OCI-LY7 (cell line): ENCODE measurements around the gene EVI5. TPM values are rescaled to one million over a fixed set of nuclear protein-coding genes. Genes with fewer than 3 reads are reported as not detected.
"Not testable (repeated sequence)": the region's sequence is repeated elsewhere in the genome, so short reads cannot be mapped to it uniquely, and the experiment has no call there.

Experiments
- BruUV-seq: library from RNA; stranded (reverse); fragments of 400-500 nt; replicated peaks from 2 replicates; lab custom pipeline; 2021; lab: Mats Ljungman, UMichigan
- CTCF ChIA-PET: fragments of 300-600 bp; sonication (Branson Sonifier 250); formaldehyde crosslinking; loops from one replicate; lab custom pipeline; 2022; ENCODE audit warnings: antibody characterized with exemption; ENCODE audit not compliant: unreplicated experiment; lab: Charles Lee
- POLR2A ChIA-PET: fragments of 300-600 bp; sonication (Branson Sonifier 250); formaldehyde crosslinking; loops from one replicate; lab custom pipeline; 2022; ENCODE audit warnings: antibody characterized with exemption; lab: Charles Lee
- DNase-seq: peaks from one replicate; pipeline ENCODE4 v3.0.0-alpha.2; 2015; ENCODE audit warnings: low spot score
- H2AFZ ChIP-seq: fragments of 200-600 bp; sonication (generic), shearing (Covaris generic); 2 replicates; pipeline ENCODE4 v1.6.1; 2014; ENCODE audit warnings: mild to moderate bottlenecking, antibody characterized with exemption, low read length, moderate library complexity
- H3K27ac ChIP-seq: fragments of 200-600 bp; sonication (generic); 2 replicates; pipeline ENCODE4 v1.5.1; 2014; ENCODE audit warnings: mixed run types, low read depth, mild to moderate bottlenecking, moderate library complexity, low read length, inconsistent platforms; ENCODE audit not compliant: poor library complexity, severe bottlenecking
- H3K36me3 ChIP-seq: fragments of 200-600 bp; sonication (generic); 2 replicates; pipeline ENCODE4 v1.6.1; 2014; ENCODE audit warnings: mild to moderate bottlenecking, antibody characterized with exemption, low read length, moderate library complexity, mixed read lengths; ENCODE audit not compliant: insufficient read depth
- H3K4me1 ChIP-seq: fragments of 200-600 bp; sonication (generic); 2 replicates; pipeline ENCODE4 v1.5.1; 2014; ENCODE audit warnings: mild to moderate bottlenecking, low read length; ENCODE audit not compliant: insufficient read depth, poor library complexity, severe bottlenecking
- H3K4me2 ChIP-seq: fragments of 200-600 bp; sonication (generic); 2 replicates; pipeline ENCODE4 v1.6.1; 2014; ENCODE audit warnings: mild to moderate bottlenecking, low read length
- H3K4me3 ChIP-seq: fragments of 200-600 bp; sonication (generic); 2 replicates; pipeline ENCODE4 v1.5.1; 2014; ENCODE audit warnings: mild to moderate bottlenecking, low read depth, low read length; ENCODE audit not compliant: poor library complexity, severe bottlenecking
- H3K79me2 ChIP-seq: fragments of 200-600 bp; sonication (generic); 2 replicates; pipeline ENCODE4 v1.6.1; 2016; ENCODE audit warnings: low read depth, mild to moderate bottlenecking, low read length, moderate library complexity, mixed read lengths; ENCODE audit not compliant: insufficient read depth
- H3K9me2 ChIP-seq: fragments of 200-600 bp; sonication (generic); 2 replicates; pipeline ENCODE4 v1.6.1; 2016; ENCODE audit warnings: mild to moderate bottlenecking, low read length, mixed read lengths; ENCODE audit not compliant: insufficient read depth
- H3K9me3 ChIP-seq: fragments of 200-600 bp; sonication (generic); 2 replicates; pipeline ENCODE4 v1.6.1; 2014; ENCODE audit warnings: mild to moderate bottlenecking, mixed run types, low read length, mixed read lengths
- H4K20me1 ChIP-seq: fragments of 200-600 bp; sonication (generic); 2 replicates; pipeline ENCODE4 v1.6.1; 2014; ENCODE audit warnings: mild to moderate bottlenecking, antibody characterized with exemption, low read length, moderate library complexity, mixed read lengths; ENCODE audit not compliant: insufficient read depth
- CTCF ChIP-seq: fragments of 200-600 bp; sonication (generic); conservative IDR thresholded peaks from 2 replicates; pipeline ENCODE4 v1.5.1; 2014; ENCODE audit warnings: mild to moderate bottlenecking, antibody characterized with exemption, low read length, moderate library complexity, mixed read lengths
- EZH2phosphoT487 ChIP-seq: fragments of 200-600 bp; sonication (generic); IDR thresholded peaks from 2 replicates; pipeline ENCODE4 v1.6.1; 2018; ENCODE audit warnings: low read depth, borderline replicate concordance, mild to moderate bottlenecking, mixed run types, antibody characterized with exemption, low read length, moderate library complexity, mixed read lengths
- intact Hi-C: fragments of 100-400 bp; cut with micrococcal nuclease; formaldehyde crosslinking; loops from one replicate; pipeline ENCODE4 v1.10.0; 2022; ENCODE audit not compliant: unreplicated experiment
- total RNA-seq, 2 experiments: library from RNA; depleted of rRNA in 1 of 2; stranded (reverse); fragments of >200 nt in 1 of 2; shearing (Covaris generic) in 1 of 2; gene quantifications; 2 replicates each; pipeline ENCODE4 v1.2.3, GENCODE V29; 2014 to 2022

The EVI5 gene
- total RNA-seq, 2 experiments from 2014 or later = 15.1 to 27.8 TPM

- ChIA-PET POLR2A (interaction anchor here (1.1 to 1.5 kb wide), 2 partner anchors 31 to 39 kb away, joined by 3 to 5 read pairs; no protein-coding TSS in a partner anchor), CTCF (no interaction called here)
- no TSS peak for BruUV-seq
- H2AFZ ChIP-seq = no peak overlapping the region
- peaks cover 11% of the 10 kb centered on the region for H3K4me1 ChIP-seq
- no peaks in the 10 kb centered on the region; the same call in 1 of the 2 replicates for H3K79me2 ChIP-seq
- H3K4me2 ChIP-seq = no peak overlapping the region
- intact Hi-C loops = no loop called here
- H3K27ac ChIP-seq = no peak overlapping the region
- 0 out of 2 replicates have a peak, but pooled peaks cover 3% of the 10 kb centered on the region for H4K20me1 ChIP-seq
- no peak overlapping the region for H3K4me3 ChIP-seq
- no peak for TF ChIP-seq EZH2phosphoT487
- peak; percentile 73 for TF ChIP-seq CTCF
- peaks cover 9% of the 10 kb centered on the region for H3K36me3 ChIP-seq
- H3K9me3 ChIP-seq = no peaks in the 10 kb centered on the region
- peak; percentile 49 for DNase-seq
- no peaks in the 10 kb centered on the region for H3K9me2 ChIP-seq
These were observed 48.5 kb downstream of the EVI5 start for GRCh38 chr1:92736395-92736794.

- Histone ChIP-seq H3K27ac (no peak overlapping the region), H3K9me2 (no peaks in the 10 kb centered on the region), H3K9me3 (no peaks in the 10 kb centered on the region), H2AFZ (no peak overlapping the region), H3K79me2 (no peaks in the 10 kb centered on the region), H3K4me2 (no peak overlapping the region), H3K4me1 (no peaks in the 10 kb centered on the region), H3K4me3 (no peak overlapping the region), H4K20me1 (no peaks in the 10 kb centered on the region), H3K36me3 (peaks cover 9% of the 10 kb centered on the region)
- DNase-seq = no peak
- TF ChIP-seq EZH2phosphoT487 (no peak), CTCF (no peak)
- ChIA-PET POLR2A (interaction anchor here (0.7 to 0.8 kb wide), 2 partner anchors 16 to 26 kb away, joined by 4 to 5 read pairs; no protein-coding TSS in a partner anchor), CTCF (no interaction called here)
- BruUV-seq = no TSS peak
- intact Hi-C loops = no loop called here
These were observed 54.4 kb downstream of the EVI5 start for GRCh38 chr1:92730476-92730875.

- H3K4me1 ChIP-seq = no peaks in the 10 kb centered on the region
- BruUV-seq = no TSS peak
- H4K20me1 ChIP-seq = no peaks in the 10 kb centered on the region
- no peaks in the 10 kb centered on the region for H3K9me3 ChIP-seq
- intact Hi-C loops = no loop called here
- H3K27ac ChIP-seq = no peak overlapping the region
- H3K4me3 ChIP-seq = no peak overlapping the region
- TF ChIP-seq CTCF = no peak
- no peak for TF ChIP-seq EZH2phosphoT487
- no peak overlapping the region for H2AFZ ChIP-seq
- ChIA-PET CTCF (interaction anchor here (0.6 kb wide), 1 partner anchor 243 kb away, joined by 3 read pairs; no protein-coding TSS in a partner anchor), POLR2A (no interaction called here)
- H3K4me2 ChIP-seq = no peak overlapping the region
- no peaks in the 10 kb centered on the region for H3K9me2 ChIP-seq
- H3K79me2 ChIP-seq = no peaks in the 10 kb centered on the region
- peaks cover 2% of the 10 kb centered on the region; the same call in 1 of the 2 replicates for H3K36me3 ChIP-seq
- DNase-seq = no peak
These were observed 56.2 kb downstream of the EVI5 start for GRCh38 chr1:92728697-92729096.

- H4K20me1 ChIP-seq, CTCF ChIA-PET: not testable (repeated sequence)
These were observed 61.2 kb downstream of the EVI5 start for GRCh38 chr1:92723713-92724112.

More at GRCh38 chr1:92723713-92724112, 61.2 kb downstream of the EVI5 start:
- H3K4me2 ChIP-seq, H3K27ac ChIP-seq, H3K9me3 ChIP-seq, H3K4me1 ChIP-seq, H3K4me3 ChIP-seq, DNase-seq, intact Hi-C loops, H3K36me3 ChIP-seq, H3K9me2 ChIP-seq, H2AFZ ChIP-seq, BruUV-seq, H3K79me2 ChIP-seq: not testable (repeated sequence)
- POLR2A ChIA-PET = interaction anchor here (1.0 kb wide), 1 partner anchor 18 kb away, joined by 3 read pairs; no protein-coding TSS in a partner anchor
